Activated gamma-delta T cell treated with anti-CD3 and anti-CD28 coated beads, Interleukin-2, amount 50 U/mL, for 16 hours (primary cell): ENCODE measurements around the gene CCDC91.

Experiments used
- DNase-seq: peaks from one replicate; pipeline ENCODE4 v3.0.0-alpha.2; 2020; ENCODE audit warnings: low read depth

Gene CCDC91, protein sequence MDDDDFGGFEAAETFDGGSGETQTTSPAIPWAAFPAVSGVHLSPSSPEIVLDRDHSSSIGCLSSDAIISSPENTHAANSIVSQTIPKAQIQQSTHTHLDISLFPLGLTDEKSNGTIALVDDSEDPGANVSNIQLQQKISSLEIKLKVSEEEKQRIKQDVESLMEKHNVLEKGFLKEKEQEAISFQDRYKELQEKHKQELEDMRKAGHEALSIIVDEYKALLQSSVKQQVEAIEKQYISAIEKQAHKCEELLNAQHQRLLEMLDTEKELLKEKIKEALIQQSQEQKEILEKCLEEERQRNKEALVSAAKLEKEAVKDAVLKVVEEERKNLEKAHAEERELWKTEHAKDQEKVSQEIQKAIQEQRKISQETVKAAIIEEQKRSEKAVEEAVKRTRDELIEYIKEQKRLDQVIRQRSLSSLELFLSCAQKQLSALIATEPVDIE

DNA sequence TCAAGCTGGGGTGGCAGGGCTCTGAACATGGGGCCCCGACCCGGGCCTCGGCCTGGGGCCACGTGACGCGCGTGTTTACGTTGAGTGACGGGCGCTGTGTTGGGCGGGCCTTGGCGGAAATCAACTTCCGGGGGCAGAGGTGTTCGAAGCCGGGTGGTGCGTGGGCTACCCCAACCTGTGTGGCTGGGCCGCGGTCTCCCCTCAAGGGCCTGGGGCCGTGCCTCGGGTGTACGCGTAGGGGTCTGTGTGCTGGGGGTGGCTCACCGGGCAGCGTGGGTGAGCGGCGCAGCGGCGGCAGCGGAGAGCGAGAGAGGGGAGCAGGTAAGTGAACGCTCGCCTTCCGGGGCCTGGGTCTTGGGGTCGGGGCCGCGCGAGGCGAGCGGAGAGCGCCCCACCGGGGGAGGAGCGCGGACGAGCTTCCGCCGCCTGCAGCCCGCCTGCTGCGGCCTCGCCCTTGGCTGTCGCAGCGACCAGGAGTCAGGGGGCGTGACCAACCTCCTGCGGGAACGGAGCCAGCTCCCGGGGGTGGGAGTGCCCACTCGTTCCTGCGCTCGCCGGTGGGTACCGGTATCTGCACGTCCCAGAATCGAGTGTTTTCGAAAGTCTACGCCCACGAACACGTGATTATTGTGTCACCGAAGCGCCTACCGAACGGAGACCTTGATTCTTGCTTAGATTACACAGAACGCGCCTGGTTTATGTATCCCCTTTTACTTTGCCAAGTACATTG is at the start of gene CCDC91:
CCDC91 (plus strand) TSS at position 136 of the 730 bp plus-strand sequence. CDS start 66,760 bp downstream, outside the sequence.
- DNase-seq, result peak; percentile 76

DNA sequence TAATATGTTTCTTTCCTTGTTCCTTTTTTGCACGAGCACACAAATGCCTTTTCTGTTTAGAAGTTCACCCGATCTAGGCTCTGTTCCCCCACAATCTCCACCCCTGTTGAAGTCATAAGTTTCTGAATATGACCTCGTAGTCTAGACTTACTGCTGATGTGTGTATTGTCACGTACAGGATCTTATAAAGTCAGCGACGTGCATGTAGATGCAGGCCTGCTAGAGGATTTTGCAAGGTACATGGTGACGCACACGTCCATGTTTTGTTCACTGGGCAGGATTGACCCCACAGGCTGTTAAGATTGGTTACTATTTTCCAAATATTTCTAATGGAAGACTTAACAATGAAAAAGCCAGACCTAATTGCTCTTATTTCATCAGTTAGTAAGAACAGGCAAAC is 46.2 kb upstream of the CCDC91 start:
- no peak for DNase-seq

DNA sequence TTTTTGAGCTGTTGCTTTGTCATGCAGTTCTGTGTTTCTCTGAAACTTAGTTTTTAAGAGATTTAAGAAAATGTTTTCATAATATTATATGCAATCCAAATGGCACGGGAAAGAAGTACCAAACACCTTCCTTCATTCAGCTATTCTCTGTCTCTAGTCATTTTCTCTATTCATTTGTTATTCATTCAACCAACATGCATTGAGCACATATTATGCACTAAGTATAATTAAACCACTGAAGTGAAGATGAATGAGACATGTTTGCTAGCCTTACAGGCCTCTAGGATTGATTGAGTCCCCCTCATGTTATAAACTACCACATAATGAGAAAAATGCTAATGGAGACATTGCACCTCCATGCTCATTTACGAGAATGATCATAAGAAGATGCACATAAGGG is 45.7 kb upstream of the CCDC91 start:
- no peak for DNase-seq

DNA sequence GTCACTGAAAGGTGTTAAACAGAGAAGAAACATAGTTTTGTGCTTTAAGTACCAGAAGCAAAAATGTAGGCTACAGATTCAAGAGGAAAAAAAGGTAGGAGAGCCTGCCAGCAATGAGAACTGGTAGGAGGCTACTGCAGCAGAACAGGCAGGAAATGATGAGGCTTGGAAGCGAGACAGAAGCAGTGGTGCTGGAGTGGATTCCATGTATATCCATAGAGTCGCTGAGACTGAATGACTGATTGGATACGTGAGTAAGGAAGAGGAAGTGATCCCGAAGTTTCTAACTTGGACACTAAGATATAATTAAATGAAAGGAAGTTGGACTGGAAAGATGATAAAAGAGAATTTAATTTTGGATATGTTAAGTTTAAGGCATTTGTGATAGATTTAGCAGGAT is 45.0 kb upstream of the CCDC91 start:
- no peak for DNase-seq

DNA sequence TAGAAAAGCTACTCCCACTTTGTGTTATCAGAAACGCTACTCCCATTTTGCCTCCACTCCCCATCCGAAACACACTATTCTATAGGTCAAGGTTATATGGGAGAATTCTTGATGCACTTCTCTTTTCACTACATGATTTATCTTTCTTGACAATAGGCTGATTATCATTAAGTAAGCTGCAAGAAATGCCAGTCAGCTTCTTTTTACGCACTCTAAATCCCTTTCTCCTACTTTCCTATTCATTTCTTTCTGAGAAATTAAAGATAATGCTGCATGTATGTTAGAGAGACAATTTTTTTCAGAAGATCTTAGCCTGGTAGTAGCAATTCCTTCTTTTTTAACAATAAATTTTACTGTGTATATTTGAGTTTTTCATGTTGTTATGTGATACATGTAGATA is 41.0 kb upstream of the CCDC91 start:
- no peak for DNase-seq

DNA sequence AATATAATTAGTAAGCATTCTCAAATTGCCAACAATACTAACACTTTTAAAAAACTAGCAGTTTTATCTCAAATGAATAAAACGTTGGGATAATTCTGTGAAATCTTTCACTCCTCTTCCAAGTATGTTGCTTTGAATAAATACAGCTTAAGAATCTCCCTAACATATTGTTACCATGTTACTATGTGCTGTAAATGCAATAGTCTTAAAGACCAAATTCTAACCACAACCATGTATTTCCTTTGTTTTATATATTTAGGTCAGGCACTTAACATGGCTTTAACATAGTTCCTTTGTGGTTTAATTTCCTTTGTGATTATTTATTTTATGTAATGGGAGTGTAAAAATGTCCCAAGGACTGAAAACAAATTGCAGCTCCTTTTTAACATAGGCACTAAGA is 33.9 kb upstream of the CCDC91 start:
- no peak for DNase-seq

DNA sequence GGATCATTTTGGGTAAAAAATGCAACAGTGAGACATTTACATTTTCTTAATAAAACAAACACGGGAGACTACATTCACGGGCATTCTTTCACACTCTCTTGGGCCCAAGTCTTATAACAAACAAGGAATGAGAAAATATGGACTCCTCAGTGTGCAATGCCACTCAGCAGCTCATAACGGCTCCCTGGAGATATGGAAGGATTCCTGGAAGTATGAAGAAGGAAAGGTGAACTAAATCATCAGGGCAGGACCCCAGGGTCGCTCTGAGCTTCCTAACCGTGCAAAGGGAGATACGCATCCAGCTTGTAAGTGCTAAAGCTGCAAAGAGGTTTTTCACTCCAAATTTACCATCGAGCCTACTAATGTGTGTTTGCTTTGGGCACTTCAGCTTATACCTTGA is 33.5 kb upstream of the CCDC91 start:
- no peak for DNase-seq

DNA sequence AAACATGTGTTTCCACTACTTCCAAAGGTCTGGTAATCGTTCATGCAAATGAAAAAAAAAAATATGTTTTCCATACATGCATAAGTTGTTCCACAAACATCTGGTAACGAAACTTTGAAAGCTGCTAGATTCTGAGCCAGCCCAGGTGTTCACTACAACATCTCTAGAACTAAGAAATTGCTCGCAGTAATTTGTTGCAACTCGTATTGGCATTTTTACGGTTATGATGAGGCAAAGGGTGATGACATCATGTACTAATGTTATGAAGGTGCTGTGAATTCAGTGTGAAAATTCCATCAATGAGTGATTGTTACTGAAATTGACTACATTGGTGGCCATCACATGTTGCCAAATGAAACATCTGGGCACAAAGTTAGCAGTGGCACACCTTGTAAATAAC is 31.9 kb upstream of the CCDC91 start:
- DNase-seq, result no peak

DNA sequence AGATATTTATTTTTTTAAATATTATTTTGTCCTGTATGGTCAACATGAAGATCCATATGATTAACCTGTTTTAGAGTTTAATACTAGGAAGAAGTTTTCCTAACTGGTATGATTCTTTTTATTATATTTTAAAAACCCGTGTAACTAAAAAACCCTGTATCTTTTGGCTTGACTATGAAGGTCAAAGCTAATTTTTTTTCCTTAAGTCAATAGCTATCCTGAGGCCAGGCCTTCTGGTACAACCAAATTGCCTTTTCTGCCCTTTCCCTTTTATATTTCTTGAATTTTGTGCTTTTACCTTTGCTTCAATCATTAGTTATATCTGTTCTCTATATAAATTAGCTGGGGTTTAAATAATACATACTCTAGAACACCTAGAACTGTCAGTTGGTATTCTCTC is 30.6 kb upstream of the CCDC91 start:
- no peak for DNase-seq

DNA sequence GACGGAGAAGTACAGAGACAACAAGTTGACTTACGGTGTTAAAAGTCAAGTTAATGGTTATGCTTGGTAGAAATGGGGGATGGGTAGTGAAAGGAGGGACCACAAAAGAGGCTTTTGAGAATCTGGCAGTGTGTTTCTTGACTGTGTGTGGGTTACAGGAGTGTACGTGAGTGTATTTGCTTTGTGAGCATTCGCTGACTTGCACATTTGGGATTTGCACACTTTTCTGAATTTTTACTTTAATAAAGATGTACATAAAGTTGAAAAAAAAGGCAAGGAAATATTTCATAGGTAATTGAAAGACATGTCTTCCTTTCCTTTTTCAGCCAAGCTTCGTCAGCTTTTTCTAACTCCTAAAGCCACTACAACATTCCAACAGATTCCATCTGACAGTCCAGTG is 28.6 kb upstream of the CCDC91 start:
- DNase-seq, result no peak

DNA sequence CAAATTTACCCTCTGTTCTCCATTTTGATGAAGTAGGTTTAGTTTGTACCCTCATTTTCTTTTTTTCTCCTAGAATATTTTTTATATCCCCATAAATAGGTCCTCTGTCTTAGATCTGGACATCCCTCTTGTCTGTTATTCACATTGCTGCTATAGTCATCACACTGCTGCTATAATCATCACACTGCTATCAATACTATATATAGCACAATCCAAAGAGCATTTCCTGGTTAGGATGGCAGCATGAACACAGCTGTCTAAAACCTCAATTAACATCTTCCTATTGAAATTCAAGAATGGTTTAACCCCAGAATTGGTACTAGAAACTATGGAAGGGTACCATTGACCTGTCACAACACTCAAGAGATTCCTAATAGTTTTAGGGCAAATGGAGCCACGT is 27.6 kb upstream of the CCDC91 start:
- no peak for DNase-seq

DNA sequence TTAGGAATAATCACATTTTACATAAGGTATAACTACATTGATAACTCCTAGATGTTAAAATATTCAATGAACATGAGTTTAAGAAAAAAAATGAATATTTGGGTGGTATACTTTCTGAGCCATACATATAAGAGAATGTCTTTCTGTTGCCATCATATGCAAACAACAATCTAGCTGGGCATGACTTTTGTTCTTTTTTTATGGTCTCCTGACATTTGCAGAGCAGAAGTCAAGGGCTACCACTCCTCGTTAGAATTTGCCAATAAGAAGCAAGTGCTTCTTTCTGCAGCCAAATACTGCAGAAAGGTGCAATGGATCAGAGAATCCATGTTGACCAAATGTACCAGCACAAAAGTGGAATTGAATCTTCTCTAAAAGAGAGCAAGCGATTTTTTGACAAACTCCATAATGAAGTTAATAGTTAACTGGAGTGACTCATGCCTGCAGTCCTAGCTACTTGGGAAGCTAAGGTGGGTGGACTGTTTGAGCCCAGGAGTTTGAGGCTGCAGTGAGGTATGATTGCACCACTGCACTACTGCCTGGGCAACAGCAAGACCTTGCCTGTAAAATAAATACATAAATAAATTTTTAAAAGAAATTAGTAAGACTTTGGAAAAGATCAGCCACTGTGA is 25.5 kb upstream of the CCDC91 start:
- no peak for DNase-seq

DNA sequence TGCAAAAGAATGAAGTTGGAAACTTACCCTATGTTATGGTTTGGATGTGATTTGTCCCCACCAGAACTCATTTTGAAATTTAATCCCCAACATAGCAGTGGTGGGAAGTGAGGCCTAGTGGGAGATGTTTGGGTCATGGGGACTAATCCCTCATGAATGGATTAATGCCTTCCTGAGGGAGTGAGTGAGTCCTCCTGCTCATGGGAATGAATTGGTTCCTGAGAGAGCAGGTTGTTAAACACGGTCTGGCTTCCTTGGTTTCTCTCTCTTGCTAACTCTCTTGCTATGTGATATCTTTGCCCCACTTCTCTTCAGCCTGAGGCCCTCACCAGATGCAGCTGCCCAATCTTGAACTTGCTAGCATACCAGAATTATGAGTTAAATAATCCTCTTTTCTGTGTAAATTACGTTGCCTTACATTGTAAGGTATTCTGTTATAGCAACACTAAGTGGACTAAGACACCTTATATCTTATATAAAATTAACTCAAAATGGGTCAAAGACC is 22.2 kb upstream of the CCDC91 start:
- no peak for DNase-seq

DNA sequence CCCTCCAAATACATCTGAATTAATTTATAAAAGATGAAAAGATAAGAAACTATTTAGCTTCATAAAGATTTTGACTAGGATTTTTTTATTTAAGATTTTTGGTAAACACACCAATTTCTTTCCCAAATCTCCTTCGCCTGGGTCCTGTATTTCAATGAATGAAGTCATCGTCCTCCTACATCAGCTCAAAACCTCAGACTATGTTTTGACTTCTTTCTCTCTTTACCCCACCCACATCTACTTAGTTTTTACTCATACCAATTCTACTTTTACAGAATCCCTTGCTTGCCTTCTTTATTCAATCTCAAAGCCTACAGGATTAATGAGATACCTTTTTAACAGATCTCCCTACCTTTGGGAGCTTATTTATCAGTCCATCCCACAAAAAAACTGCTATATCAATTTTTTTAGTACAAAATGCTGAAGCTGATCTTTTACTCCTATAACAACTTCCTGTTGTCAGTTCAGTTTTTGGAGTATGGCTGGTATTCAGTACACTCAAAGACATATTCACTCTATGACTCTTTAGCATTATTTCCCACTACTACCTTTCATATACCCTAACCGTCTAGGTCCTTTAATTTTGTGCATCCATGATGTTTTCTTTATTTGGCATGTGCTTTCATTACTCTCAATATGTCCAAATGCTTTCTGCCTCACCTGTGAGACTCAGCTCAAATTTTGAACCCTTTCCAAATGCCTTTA is 18.7 kb upstream of the CCDC91 start:
- no peak for DNase-seq

DNA sequence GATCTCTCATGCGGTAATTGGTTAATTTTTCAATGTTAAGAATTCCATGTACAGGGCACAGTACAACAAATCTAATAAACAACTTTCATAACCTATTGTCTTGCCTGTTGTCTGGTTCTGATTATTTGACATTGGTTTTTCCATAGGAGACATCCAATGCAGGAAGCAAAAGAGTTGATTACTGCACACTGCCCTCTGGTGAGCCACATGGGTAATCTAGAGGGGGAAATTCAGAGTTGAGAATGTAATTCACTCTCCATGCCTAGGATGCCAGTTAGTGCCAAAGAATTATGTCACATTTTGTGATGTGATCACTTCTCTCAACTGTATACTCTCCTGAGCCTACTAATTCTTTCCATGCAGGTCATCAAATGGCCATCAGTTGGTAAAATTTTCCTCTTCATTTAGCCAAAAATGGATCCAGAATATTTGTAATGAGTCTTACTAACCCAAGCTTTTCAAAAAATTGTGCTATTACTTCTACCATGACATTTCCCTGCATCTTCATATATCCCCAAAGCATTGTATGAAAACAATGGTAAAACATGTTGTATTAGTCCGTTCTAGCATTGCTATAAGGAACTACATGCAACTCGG is 17.7 kb upstream of the CCDC91 start:
- DNase-seq, result no peak

DNA sequence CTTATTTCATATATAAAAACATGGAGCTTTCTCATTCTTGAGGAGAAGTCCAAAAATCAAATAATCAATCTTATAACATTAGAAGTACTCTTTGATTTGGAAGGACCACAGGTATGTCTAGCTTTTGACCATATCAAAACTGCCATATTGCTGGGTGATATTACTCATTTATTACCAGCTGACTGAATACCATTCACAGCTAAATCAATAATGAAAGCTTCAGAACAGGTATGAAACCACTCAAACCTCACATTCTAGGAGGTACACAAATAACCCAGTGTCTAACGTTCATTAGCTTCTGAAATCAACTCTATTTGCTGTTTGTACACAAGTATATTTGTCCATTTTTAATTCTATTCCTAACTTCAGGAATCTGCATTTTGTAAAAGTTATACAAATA is 16.8 kb upstream of the CCDC91 start:
- no peak for DNase-seq

DNA sequence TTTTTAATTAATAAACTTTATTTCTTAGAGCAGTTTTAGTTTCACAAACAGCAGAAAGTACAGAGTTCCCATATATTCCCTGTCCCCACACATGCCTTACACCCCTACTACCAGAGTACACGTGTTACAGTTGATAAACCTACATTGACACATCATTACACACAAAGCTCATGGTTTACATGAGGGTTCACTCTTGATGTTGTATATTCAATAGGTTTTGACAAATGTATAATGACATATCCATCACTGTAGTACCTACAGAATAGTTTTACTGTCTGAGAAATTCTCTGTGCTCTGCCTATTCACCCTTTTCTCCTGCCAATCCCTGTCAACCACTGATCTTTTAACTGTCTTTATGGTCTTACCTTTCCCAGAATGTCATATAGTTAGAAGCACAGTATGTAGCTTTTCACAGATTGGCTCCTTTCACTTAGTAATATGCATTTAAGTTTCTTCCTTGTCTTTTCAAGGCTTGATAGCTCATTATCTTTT is 15.1 kb upstream of the CCDC91 start:
- no peak for DNase-seq

DNA sequence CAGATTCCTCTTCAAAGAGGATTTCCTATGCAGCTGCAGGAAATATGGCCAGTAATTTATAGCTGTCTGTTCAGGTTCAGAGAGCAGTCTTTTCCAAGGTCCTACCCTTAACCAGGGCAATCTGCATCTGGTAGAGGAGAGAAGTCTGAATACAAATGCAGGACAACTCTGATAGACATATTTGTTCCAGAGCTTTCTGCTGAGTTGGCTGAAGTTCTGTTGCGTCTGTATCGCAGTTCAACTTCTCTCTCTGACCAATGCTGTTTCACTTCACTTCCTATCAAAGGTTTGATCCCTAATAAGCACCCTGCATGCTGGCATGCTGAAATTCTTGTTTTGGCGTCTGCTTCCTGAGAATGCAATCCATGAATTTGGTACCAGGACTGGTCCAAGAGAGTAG is 14.0 kb upstream of the CCDC91 start:
- DNase-seq, result no peak

DNA sequence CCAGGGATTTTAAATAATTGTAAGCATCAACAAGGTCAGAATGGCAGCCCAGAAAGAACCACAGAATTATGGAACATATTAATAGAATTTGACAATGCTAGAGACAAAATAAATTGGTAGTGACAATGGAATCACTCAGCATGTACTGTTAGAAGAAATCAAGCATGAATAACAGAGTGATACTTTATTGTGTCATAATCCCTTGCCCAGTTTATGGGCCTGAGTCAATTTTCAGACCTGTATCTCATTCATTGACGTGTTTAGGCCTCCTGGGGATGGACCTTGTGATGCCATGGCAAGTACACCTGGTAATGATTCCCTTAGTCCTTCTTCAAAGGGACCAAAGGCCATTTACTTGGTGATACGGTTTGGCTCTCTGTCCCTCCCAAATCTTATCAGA is 12.8 kb upstream of the CCDC91 start:
- no peak for DNase-seq

DNA sequence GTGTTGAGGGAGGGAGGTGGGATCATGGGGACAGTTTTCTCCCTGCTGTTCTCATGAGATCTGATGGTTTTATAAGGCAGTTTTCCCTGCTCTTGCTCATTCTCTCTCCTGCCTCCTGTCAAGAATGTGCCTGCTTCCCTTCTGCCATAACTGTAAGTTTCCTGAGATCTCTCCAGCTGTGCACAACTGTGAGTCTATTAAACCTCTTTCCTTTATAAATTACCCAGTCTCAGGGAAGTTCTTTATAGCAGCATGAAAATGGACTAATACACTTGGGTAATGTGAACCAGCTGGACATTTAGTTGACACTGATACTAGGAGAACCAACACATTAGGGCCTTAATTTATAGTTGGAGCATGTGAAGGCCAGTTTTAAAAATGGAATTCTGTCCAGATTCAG is 12.4 kb upstream of the CCDC91 start:
- DNase-seq, result no peak

DNA sequence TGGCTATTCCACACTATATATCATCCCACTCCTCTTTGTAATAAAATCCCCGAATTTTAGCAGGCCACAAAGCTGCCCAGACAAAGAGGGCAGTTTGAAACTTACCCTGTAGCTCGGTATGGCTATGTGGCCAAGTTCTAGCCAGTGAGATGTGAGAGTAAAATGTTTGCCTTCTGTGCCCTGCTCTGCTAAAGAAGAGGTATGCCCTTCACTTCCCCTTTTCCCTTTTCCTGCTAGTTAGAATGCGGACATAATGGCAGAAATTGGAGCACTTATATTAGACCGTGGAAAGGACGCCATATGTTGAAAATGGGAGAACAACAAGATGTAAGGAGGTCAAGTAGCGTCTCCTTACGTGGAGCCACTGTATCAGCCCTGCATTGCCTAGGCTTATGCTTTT is 11.5 kb upstream of the CCDC91 start:
- no peak for DNase-seq

DNA sequence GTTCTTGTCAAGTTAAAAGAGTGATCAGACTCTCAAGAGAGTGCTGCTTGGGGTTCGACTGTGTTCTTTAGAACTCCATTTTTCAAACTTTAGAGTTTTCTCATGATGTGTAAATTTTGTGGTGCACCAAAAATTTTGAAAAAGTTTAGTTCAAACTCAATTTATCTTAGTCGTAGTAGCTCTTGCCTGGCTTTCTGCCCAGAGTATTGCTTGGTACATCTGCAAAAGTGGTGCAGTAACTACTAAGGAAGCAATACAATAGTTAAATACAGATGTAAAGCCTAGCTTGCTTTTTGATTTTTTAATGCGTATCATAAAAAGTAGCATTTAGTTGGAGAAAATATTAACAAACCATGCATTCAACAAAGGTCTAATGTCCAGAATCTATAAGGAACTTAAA is 9.5 kb upstream of the CCDC91 start:
- DNase-seq, result no peak
